ENCODE measurements around the gene SCAF1. TPM values are rescaled to one million over a fixed set of nuclear protein-coding genes. Genes with fewer than 3 reads are reported as not detected.
A peak's percentile ranks its signal among the peaks of the same experiment; 100 is the strongest.

SCAF1 gene
- total and polyA plus RNA-seq, 2 of the 13 experiments (the other 11 are each of a cell fraction or from before 2014, with no cell fraction given) = 3.3 to 6.1 TPM

DNA sequence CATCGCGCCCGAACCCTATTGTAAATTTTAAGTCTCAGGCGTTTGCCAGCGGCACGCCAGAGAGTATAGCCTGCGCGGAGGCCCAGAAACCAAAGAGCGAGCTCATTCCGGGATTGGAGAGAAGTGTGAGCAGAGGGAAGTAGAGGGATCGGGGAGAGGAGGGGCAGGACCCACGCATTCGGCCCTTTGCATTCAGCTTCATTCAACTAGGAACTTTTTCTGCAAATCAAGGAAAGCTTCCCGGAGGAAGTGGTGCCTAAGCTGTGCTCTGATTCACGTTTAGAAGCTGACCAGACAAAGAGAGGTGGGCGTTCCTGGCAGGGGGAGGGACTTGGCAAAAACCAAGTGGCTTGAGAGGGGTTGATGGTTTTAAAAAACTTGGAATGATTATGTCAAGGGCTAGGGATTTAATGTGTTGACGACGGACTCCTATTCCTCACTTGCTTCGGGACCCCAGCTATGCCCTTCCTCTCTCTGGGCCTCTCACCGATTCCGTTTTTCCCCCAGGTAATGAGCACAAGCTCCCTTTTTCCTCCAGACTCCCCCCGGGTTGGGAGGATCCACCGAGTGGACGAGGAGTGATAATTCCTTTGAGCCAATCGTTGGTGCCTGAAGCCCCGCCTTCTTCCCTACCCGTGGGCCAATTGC, 34.3 kb downstream of the SCAF1 start (continued):
- TF ChIP-seq, protein P1, sequence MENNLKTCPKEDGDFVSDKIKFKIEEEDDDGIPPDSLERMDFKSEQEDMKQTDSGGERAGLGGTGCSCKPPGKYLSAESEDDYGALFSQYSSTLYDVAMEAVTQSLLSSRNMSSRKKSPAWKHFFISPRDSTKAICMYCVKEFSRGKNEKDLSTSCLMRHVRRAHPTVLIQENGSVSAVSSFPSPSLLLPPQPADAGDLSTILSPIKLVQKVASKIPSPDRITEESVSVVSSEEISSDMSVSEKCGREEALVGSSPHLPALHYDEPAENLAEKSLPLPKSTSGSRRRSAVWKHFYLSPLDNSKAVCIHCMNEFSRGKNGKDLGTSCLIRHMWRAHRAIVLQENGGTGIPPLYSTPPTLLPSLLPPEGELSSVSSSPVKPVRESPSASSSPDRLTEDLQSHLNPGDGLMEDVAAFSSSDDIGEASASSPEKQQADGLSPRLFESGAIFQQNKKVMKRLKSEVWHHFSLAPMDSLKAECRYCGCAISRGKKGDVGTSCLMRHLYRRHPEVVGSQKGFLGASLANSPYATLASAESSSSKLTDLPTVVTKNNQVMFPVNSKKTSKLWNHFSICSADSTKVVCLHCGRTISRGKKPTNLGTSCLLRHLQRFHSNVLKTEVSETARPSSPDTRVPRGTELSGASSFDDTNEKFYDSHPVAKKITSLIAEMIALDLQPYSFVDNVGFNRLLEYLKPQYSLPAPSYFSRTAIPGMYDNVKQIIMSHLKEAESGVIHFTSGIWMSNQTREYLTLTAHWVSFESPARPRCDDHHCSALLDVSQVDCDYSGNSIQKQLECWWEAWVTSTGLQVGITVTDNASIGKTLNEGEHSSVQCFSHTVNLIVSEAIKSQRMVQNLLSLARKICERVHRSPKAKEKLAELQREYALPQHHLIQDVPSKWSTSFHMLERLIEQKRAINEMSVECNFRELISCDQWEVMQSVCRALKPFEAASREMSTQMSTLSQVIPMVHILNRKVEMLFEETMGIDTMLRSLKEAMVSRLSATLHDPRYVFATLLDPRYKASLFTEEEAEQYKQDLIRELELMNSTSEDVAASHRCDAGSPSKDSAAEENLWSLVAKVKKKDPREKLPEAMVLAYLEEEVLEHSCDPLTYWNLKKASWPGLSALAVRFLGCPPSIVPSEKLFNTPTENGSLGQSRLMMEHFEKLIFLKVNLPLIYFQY (CRISPR knock-in tag; IDR thresholded peaks at IDR 0.05; ENCODE audit: borderline replicate concordance) = no peak
- peak; percentile 29; the same call in 1 of the 2 replicates for TF ChIP-seq ISL2 (CRISPR knock-in tag; IDR thresholded peaks at IDR 0.05)
- no peak for TF ChIP-seq ZNF775 (CRISPR knock-in tag; IDR thresholded peaks at IDR 0.05; ENCODE audit: borderline replicate concordance)
- no peak for TF ChIP-seq ZNF672 (CRISPR knock-in tag; IDR thresholded peaks at IDR 0.05)
- peak; percentile 94 for TF ChIP-seq ADNP (CRISPR knock-in tag; IDR thresholded peaks at IDR 0.05)
- peak; percentile 85 for TF ChIP-seq KDM1A (CRISPR knock-in tag; IDR thresholded peaks at IDR 0.05)
- no peak for TF ChIP-seq MAFG (CRISPR knock-in tag; IDR thresholded peaks at IDR 0.05)
- 0 out of 2 replicates have a peak, but pooled peaks have one; percentile 11 for TF ChIP-seq ELF3 (CRISPR knock-in tag; IDR thresholded peaks at IDR 0.05)
- TF ChIP-seq, protein P2, sequence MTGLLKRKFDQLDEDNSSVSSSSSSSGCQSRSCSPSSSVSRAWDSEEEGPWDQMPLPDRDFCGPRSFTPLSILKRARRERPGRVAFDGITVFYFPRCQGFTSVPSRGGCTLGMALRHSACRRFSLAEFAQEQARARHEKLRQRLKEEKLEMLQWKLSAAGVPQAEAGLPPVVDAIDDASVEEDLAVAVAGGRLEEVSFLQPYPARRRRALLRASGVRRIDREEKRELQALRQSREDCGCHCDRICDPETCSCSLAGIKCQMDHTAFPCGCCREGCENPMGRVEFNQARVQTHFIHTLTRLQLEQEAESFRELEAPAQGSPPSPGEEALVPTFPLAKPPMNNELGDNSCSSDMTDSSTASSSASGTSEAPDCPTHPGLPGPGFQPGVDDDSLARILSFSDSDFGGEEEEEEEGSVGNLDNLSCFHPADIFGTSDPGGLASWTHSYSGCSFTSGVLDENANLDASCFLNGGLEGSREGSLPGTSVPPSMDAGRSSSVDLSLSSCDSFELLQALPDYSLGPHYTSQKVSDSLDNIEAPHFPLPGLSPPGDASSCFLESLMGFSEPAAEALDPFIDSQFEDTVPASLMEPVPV (CRISPR knock-in tag; IDR thresholded peaks at IDR 0.05) = 0 out of 2 replicates have a peak, but pooled peaks have one; percentile 24
- TF ChIP-seq SAP130 (CRISPR knock-in tag; IDR thresholded peaks at IDR 0.05; ENCODE audit: low read depth) = peak; percentile 61
- no peak for TF ChIP-seq JUND (CRISPR knock-in tag; IDR thresholded peaks at IDR 0.05)
- no peak for TF ChIP-seq ATAD3A (CRISPR knock-in tag; IDR thresholded peaks at IDR 0.05)
- TF ChIP-seq ZNF256 (CRISPR knock-in tag; conservative IDR thresholded peaks at IDR 0.05) = no peak
- no peak for TF ChIP-seq YY1 (IDR thresholded peaks at IDR 0.05; ENCODE audit: insufficient read depth, insufficient replicate concordance, low read depth, low read length)
- TF ChIP-seq SRY (CRISPR knock-in tag; IDR thresholded peaks at IDR 0.05) = peak; percentile 63; the same call in 1 of the 2 replicates
- no peak for TF ChIP-seq ZNF251 (CRISPR knock-in tag; IDR thresholded peaks at IDR 0.05)
- 0 out of 2 replicates have a peak, but pooled peaks have one; percentile 33 for TF ChIP-seq ZNF891 (CRISPR knock-in tag; IDR thresholded peaks at IDR 0.05)
- no peak for TF ChIP-seq ZNF124 (CRISPR knock-in tag; IDR thresholded peaks at IDR 0.05)
- peak; percentile 5 for TF ChIP-seq SKI (IDR thresholded peaks at IDR 0.05; ENCODE audit: partially characterized antibody)
- no peak for TF ChIP-seq NR1H2 (CRISPR knock-in tag; IDR thresholded peaks at IDR 0.05; ENCODE audit: borderline replicate concordance, low read depth)
- TF ChIP-seq ZMYM3 (CRISPR knock-in tag; IDR thresholded peaks at IDR 0.05) = peak; percentile 100
- TF ChIP-seq ZSCAN20 (CRISPR knock-in tag; IDR thresholded peaks at IDR 0.05; ENCODE audit: borderline replicate concordance) = no peak

Measured in HepG2 (cell line).